ENCODE results near the gene INSRR.

GRCh38 chr1:156836892-156837291 lies 22.0 kb downstream of the INSRR start:
- TF ChIP-seq REST (IDR thresholded peaks at IDR 0.05; ENCODE audit: insufficient read depth in 1 of 2, low read depth in 2 of 2, low read length in 1 of 2) (no peak), TCF7L2 (IDR thresholded peaks at IDR 0.05; ENCODE audit: low read depth, low read length) (no peak), CTCF (IDR thresholded peaks at IDR 0.05) (no peak)
